ENCODE data around the gene SDHAF4. TPM values are rescaled to one million over a fixed set of nuclear protein-coding genes. Genes with fewer than 3 reads are reported as not detected.

Gene SDHAF4
- total and polyA plus RNA-seq, 2 donors (not counting 3 experiments of a cell fraction or from before 2014, with no cell fraction given), result 3.6 to 8.6 TPM

DNA sequence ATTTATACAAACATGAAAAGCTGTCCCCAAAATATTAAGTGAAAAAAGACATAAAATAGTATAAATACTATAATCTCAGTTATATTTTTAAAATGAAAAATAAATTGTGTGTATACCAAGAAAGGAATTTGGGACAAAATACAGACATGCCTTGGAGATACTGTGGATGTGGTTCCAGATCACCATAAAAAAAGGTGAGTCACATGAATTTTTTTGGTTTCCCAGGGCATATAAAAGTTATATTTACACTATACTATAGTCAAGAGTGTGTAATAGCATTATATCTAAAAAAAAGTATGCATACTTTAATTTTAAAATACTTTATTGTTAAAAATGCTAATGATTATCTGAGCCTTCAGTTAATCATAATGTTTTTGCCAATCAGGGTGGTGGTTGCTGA lies 17.4 kb upstream of the SDHAF4 start:
- no peaks in the 10 kb centered on the region for H3K36me3 ChIP-seq (ENCODE audit: control insufficient read depth in 2 of 2, extremely low read depth in 1 of 2, insufficient read depth in 2 of 2, low read length in 2 of 2)
- H3K79me2 ChIP-seq (ENCODE audit: control insufficient read depth, insufficient read depth, low read length), result no peaks in the 10 kb centered on the region
- no peak overlapping the region for H3K4me3 ChIP-seq (replicated peaks in 1 of 3; ENCODE audit: insufficient read depth in 1 of 3, low read depth in 1 of 3, low read length in 3 of 3)
- FAIRE-seq (no peak), DNase-seq (ENCODE audit: low read depth, low spot score) (no peak)
- TF ChIP-seq, protein P1, sequence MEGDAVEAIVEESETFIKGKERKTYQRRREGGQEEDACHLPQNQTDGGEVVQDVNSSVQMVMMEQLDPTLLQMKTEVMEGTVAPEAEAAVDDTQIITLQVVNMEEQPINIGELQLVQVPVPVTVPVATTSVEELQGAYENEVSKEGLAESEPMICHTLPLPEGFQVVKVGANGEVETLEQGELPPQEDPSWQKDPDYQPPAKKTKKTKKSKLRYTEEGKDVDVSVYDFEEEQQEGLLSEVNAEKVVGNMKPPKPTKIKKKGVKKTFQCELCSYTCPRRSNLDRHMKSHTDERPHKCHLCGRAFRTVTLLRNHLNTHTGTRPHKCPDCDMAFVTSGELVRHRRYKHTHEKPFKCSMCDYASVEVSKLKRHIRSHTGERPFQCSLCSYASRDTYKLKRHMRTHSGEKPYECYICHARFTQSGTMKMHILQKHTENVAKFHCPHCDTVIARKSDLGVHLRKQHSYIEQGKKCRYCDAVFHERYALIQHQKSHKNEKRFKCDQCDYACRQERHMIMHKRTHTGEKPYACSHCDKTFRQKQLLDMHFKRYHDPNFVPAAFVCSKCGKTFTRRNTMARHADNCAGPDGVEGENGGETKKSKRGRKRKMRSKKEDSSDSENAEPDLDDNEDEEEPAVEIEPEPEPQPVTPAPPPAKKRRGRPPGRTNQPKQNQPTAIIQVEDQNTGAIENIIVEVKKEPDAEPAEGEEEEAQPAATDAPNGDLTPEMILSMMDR (IDR thresholded peaks at IDR 0.05; ENCODE audit: extremely low read depth in 1 of 2, insufficient read depth in 1 of 2, low read depth in 1 of 2, low read length in 2 of 2), result no peak
- no peak for TF ChIP-seq POLR2AphosphoS5 (IDR thresholded peaks at IDR 0.05; ENCODE audit: insufficient read depth, low read depth, low read length)
- no peak for TF ChIP-seq FOS (IDR thresholded peaks at IDR 0.05; ENCODE audit: borderline replicate concordance, insufficient read depth, low read length)
- no peak for TF ChIP-seq POLR2A (IDR thresholded peaks at IDR 0.05; ENCODE audit: low read depth, low read length)
- no peak for TF ChIP-seq EZH2 (IDR thresholded peaks at IDR 0.05; ENCODE audit: borderline replicate concordance, low read depth, low read length, severe bottlenecking)
- TF ChIP-seq JUN (IDR thresholded peaks at IDR 0.05; ENCODE audit: borderline replicate concordance, insufficient read depth, insufficient read length, low read depth), result no peak
- TF ChIP-seq MYC (IDR thresholded peaks at IDR 0.05; ENCODE audit: low read depth, low read length), result no peak
- TF ChIP-seq, protein P2, sequence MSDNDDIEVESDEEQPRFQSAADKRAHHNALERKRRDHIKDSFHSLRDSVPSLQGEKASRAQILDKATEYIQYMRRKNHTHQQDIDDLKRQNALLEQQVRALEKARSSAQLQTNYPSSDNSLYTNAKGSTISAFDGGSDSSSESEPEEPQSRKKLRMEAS (IDR thresholded peaks at IDR 0.05; ENCODE audit: insufficient read depth, insufficient read length), result no peak
- no peak for TF ChIP-seq GATA2 (IDR thresholded peaks at IDR 0.05; ENCODE audit: insufficient read depth, insufficient read length, low read depth, low read length)
- no peaks in the 10 kb centered on the region for H3K9me3 ChIP-seq (replicated peaks; ENCODE audit: control insufficient read depth, insufficient read depth, low read length)
- H3K9ac ChIP-seq (replicated peaks; ENCODE audit: extremely low read depth, insufficient read depth, low read length), result no peak overlapping the region
- H2AFZ ChIP-seq (ENCODE audit: low read depth, low read length), result no peak overlapping the region
- H3K27me3 ChIP-seq (ENCODE audit: control insufficient read depth in 2 of 2, insufficient read depth in 2 of 2, low read length in 2 of 2), result no peaks in the 10 kb centered on the region
- CTCF ChIA-PET, result no interaction called here
- no TSS peak for BruUV-seq (replicated peaks)
- H3K9me1 ChIP-seq (replicated peaks; ENCODE audit: control insufficient read depth, extremely low read depth, insufficient read depth, low read length), result no peaks in the 10 kb centered on the region
- dilution Hi-C loops (cut with MboI; ENCODE audit: extremely low pct_ligation_motif_present, low sequenced_read_pairs), result no loop called here
- H4K20me1 ChIP-seq (replicated peaks; ENCODE audit: control insufficient read depth, extremely low read depth, insufficient read depth, low read length), result no peaks in the 10 kb centered on the region
- no peaks in the 10 kb centered on the region for H3K4me1 ChIP-seq (ENCODE audit: control insufficient read depth, extremely low read depth, insufficient read depth, low read length)
- intact Hi-C loops (cut with micrococcal nuclease), result no loop called here
- H3K4me2 ChIP-seq (ENCODE audit: insufficient read depth, low read length), result no peak overlapping the region
- POLR2A ChIA-PET, result no interaction called here
- H3K27ac ChIP-seq (ENCODE audit: insufficient read depth, low read depth, low read length), result no peak overlapping the region

All from endothelial cell of umbilical vein (primary cell).